ENCODE data around the gene KIAA0040. TPM values are rescaled to one million over a fixed set of nuclear protein-coding genes. Genes with fewer than 3 reads are reported as not detected.

The KIAA0040 gene
- total RNA-seq, 1 experiment from 2014 or later: 0.66 TPM

DNA sequence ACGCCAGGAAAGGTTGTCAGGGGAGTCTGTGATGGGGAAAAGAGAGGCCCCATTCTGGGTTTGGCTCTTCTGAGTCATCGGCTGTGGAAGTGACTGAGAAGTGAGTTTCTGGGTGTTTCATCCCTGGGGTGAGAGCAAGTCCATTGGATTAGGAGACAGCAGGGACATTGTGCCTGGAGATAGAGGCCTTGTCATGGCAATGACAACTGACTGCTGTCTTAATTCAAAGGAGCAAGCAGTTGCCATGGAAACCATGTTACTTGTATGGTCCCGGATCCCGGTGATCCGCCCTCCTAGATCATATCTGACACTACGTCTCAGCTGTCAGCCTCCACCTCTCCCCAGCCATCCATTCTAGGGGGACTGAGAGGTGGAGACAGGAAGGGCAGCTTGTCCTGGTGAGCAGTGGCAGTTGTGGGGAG lies 34.4 kb downstream of the KIAA0040 start:
- Histone ChIP-seq H3K27me3 (no peaks in the 10 kb centered on the region), H3K36me3 (no peaks in the 10 kb centered on the region), H3K4me3 (no peak overlapping the region), H3K9me3 (no peaks in the 10 kb centered on the region)
- DNase-seq: no peak

DNA sequence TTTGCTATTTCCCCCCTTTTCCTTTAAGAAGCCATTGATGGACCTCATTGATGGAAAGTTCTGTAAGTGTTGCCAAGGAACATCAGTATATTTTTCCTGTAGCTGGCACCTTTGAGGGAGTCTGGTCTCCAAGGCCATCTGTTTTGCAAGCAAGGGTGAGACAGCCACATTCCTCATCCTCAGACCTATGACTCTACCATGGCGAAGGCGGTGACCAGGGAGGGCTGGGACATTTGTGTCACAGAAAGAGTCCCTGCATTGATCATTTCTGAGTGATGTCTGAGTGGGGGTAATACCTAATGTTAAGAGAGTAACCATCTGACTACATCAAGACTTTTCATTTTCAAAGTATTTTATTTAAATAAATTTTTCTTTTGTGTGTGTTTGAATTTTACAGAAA lies 35.4 kb downstream of the KIAA0040 start:
- H3K27me3 ChIP-seq: peaks cover 7% of the 10 kb centered on the region; the same call in 1 of the 2 replicates
- DNase-seq: no peak

DNA sequence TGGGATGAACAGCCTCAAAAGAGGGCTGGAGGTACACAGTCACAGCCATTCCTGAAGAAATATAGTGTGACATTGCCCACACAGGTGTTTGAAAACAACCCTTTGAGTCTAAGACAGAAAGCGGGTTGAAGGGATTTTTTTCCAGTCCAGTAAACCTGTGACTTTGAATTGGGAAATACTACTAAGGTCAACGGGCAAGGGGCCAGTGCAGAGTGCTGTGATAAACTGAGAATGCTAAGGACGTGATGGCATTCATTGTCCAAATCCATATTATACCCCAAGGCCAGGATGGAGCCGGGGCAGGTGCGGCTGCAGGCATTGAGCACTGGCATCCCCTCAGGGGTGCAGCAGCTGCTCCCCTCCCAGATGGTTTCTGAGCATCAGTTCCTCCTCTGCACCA lies 36.6 kb downstream of the KIAA0040 start:
- DNase-seq: no peak
- H3K36me3 ChIP-seq: no peaks in the 10 kb centered on the region
- H3K4me3 ChIP-seq: no peak overlapping the region
- no peaks in the 10 kb centered on the region for H3K9me3 ChIP-seq
- H3K27me3 ChIP-seq: peaks cover 7% of the 10 kb centered on the region; the same call in 1 of the 2 replicates

More for the DNA sequence above, 35.4 kb downstream of the KIAA0040 start:
- Histone ChIP-seq H3K36me3 (no peaks in the 10 kb centered on the region), H3K4me3 (no peak overlapping the region), H3K9me3 (no peaks in the 10 kb centered on the region)

DNA sequence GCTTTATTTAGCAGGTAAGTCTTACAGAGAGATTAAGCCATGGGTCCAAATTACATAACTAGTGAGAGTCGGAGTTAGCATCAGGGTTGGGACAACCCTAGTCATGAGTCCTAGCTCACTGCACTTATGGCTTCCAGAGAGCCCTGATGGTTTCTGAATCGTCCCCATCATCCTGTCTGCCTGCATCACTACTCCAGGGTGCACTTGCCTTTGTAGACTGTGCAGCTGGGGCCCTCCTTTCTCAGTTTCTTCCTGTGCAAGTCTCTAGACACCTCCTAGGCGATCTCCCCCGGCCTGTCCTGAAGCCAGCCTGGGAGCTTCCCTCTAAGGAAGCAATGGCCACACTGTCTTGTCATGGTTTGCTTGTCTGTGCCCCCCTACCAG lies 37.1 kb downstream of the KIAA0040 start:
- H3K36me3 ChIP-seq: no peaks in the 10 kb centered on the region
- DNase-seq: no peak
- no peak overlapping the region for H3K4me3 ChIP-seq
- peaks cover 7% of the 10 kb centered on the region; the same call in 1 of the 2 replicates for H3K27me3 ChIP-seq
- no peaks in the 10 kb centered on the region for H3K9me3 ChIP-seq

DNA sequence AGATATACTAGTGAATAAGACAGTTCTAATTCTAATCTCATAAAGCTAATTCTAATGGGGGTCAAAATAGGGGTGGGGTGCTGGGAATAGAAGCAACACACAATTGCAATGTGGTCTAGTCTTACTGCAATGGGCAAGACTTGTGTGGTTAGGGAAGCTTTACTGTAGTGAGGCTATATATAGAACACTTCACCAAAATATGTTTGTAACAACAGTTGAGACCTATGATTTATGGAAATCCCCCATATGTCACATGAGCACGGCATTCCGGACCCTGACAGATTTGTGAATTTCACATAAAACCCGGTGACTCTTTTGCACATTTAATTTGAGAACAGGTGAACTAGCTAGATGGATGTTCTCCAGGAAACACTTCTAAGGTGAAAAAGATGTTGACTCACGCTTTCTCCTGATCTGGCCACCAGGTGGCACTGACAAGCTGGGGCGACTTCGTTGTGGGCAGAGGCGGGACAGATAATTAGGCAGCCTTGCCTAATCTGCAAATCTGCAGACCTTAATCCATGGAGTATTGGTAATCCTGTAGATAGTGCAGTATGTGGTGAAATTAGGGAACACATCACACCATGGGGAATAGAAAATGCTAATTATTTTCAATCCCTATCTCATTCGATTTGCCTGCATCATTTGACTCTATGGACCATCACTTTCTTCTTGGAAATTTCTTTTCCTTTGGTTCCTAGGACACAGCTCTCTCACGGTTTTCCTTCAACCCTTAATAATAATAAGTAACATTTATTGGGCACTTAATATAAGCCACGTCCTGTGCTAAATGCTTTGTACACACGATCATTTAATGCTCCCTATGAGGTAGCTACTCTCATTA lies 37.7 kb downstream of the KIAA0040 start:
- Histone ChIP-seq H3K4me3 (no peak overlapping the region), H3K27me3 (peaks cover 7% of the 10 kb centered on the region; the same call in 1 of the 2 replicates), H3K36me3 (no peaks in the 10 kb centered on the region), H3K9me3 (no peaks in the 10 kb centered on the region)
- DNase-seq: peak; percentile 45

DNA sequence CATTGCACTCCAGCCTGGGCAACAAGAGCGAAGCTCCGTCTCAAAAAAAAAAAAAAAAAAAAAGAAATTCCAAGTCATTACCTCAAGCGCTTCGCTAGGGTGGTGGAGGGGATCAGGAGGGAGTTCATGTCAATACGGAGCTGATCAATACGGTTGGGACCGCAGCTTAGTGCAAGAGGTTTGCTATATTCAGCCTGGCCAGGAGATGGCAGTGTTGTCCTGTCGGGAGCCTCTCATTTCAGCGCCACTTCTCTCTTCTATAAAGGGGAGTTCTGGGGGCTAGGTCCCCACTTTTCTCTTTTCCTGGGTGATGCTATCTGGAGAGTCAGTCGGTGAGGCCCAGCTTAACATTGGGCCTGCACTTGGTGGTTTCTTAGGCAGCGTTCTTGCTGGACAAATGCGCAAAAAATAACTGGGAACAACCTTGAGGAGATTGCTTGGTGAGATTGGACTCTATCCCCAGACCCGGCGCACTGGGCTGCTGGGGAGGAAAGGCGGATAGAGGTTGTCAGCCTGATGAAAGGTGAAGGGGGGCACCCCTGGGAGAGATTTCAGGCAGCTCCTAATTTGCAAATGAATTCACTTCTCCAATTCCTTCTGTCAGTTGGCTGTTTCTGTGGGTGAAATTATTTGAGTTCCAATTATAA lies 40.4 kb downstream of the KIAA0040 start:
- H3K4me3 ChIP-seq: no peak overlapping the region
- peak; percentile 18 for DNase-seq
- H3K36me3 ChIP-seq: no peaks in the 10 kb centered on the region
- peaks cover 7% of the 10 kb centered on the region; the same call in 1 of the 2 replicates for H3K27me3 ChIP-seq
- H3K9me3 ChIP-seq: no peaks in the 10 kb centered on the region

DNA sequence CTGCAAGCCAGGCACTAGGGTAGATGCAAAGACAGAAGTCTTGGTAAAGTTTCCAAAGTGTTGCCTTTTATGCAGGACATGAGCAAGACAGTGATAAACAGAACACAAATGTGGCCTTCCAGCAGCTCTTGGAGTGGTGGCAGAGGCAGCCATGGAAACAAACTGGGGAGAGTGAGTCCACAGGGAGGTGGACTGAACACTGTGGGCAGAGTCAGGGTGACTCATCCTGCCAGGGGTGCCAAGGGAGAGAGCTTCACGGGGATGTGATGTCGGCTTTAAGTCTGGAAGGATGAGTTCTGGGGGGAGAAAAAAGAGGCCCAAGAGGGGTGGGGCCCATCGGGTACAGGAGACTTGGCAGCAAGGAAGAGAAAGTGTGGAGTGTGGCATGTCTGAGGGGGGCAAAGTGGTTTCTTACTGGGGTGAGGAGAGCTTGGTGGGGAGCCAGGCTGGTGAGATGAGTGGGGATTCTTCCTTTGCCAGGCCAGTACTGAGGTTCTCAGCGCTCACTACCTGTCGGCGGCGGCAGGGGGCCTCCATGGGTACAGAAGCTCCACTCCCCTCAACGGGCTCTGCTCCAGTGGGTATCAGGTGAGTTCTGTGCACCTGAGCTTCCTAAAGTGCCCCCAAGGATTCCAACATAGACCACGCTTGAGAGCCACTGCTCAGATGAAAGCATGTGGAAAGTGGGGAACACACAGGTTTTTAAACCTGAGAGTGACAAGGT lies 41.8 kb downstream of the KIAA0040 start:
- H3K9me3 ChIP-seq: no peaks in the 10 kb centered on the region
- peaks cover 7% of the 10 kb centered on the region; the same call in 1 of the 2 replicates for H3K27me3 ChIP-seq
- peak; percentile 90 for DNase-seq
- no peaks in the 10 kb centered on the region for H3K36me3 ChIP-seq
- no peak overlapping the region for H3K4me3 ChIP-seq

DNA sequence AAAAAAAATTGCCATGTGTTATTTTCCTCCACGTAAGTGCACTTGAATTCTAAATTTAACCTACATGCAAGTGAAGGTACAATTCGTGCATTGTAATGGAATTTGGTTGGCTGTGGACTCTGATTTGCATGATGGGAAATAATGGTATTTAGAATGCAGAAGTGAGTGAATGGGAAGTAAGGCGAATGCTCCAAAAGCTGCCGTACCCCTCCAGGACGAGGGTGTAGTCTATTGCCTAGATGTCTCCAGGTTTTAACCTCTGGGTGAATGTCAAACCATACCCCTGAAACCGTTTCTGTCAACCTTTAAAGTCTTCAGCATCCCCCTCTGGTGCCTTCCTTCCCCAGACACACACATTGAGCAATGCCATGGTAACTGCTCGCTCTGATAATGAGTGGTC lies 44.5 kb downstream of the KIAA0040 start:
- no peak overlapping the region for H3K4me3 ChIP-seq
- H3K9me3 ChIP-seq: no peaks in the 10 kb centered on the region
- no peak for DNase-seq
- peaks cover 7% of the 10 kb centered on the region; the same call in 1 of the 2 replicates for H3K27me3 ChIP-seq
- H3K36me3 ChIP-seq: no peaks in the 10 kb centered on the region

DNA sequence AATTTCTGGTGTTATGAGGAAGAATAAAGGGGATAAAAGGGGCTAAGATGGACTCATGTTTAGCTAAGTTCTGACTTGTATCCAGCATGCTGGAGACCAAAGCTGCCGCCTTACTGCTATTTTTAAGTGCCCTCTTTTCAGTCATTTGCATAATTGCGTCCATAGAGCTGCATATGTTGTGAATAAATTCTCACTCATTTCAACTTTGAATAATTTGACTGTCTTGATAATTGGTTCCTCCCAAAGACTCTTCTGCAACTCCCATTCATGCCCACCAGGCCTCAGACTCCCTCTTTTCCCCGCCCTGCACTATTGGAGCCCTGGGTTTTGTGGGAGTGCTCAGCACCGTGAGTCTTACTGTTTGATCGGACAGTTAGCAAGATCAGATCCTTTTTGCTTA lies 45.0 kb downstream of the KIAA0040 start:
- DNase-seq: no peak
- Histone ChIP-seq H3K9me3 (no peaks in the 10 kb centered on the region), H3K27me3 (peaks cover 2% of the 10 kb centered on the region; the same call in 1 of the 2 replicates), H3K4me3 (no peak overlapping the region), H3K36me3 (no peaks in the 10 kb centered on the region)

DNA sequence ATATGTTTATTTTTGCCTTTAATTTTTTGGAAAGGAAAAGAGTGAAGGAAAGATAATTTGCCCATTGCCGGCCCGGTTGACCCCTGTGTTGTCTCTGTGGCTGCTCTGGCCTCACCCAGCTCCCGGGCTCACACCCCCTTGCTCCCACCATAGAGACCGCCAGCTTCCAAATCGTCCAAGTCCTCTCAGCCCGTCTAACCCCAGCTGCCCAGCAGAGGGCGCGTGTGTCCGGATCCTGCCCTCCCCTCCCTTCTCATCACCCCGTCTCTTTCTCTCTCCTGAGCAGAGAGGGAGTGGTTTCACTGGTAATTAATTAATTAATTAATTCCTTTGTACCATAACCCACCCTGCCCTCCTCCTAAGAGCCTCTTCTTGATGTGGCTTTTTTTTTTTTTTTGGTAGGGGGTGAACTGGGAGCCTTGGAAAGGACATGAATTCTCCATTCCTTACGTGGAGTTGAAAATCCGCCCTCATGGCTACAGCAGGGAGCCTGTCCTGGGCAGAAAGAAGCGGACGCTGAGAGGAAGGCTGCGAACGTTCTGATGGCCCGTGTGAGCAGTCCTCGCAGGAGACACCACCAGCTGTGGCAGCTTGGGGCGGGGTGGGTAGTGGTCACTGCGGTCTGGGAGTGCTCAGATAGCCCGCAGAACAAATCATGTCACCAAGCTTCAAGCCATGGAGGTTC lies 45.9 kb downstream of the KIAA0040 start:
- H3K36me3 ChIP-seq: no peaks in the 10 kb centered on the region
- no peaks in the 10 kb centered on the region for H3K9me3 ChIP-seq
- H3K27me3 ChIP-seq: no peaks in the 10 kb centered on the region
- peak; percentile 64 for DNase-seq
- H3K4me3 ChIP-seq: no peak overlapping the region

DNA sequence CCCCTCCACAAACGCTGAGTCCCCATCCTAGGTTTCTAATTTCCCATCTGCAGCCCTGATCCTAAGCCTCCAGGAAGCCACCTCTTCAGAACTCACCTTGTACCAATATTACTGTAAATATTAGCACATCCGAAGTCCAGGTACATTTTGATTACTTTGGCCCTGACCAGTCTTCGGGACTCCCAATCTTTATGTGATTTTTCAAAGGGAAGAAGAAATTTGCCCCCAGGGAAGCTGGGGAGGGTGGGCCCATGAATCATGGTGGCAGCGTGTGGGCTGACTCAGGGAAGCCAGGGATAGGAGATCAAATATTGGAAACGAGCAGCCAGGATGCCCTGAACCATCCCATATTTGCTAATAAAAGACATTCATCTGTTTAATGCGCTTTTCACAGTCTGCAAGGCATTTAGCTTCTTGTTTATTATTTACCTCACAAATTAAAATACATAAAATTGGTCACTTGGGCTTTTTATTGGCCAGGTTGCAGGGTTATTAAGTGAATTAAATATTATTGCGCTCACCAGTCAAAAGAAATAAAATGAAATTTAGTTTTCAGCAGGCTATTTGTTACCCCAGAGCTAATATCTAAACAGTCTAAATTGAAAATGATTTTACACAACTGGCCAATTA lies 46.6 kb downstream of the KIAA0040 start:
- Histone ChIP-seq H3K27me3 (no peaks in the 10 kb centered on the region), H3K36me3 (no peaks in the 10 kb centered on the region), H3K4me3 (no peak overlapping the region), H3K9me3 (no peaks in the 10 kb centered on the region)
- DNase-seq: no peak

DNA sequence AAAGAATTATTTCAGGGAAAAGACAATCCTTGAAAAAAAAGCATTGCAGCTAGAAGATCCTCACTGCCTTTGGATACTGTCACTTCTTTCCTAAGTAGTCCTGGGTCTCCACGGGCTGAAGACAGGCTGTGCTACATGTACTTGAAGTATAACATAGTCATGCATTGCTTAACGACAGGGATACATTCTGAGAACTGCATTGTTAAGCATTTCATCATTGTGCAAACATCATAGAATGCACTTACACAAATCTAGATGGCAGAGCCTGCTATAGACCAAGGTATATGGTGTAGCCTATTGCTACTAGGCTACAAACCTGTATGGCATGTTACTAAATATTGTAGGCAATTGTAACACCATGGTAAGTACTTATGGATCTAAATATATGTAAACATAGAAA lies 54.0 kb downstream of the KIAA0040 start:
- no peaks in the 10 kb centered on the region for H3K9me3 ChIP-seq

DNA sequence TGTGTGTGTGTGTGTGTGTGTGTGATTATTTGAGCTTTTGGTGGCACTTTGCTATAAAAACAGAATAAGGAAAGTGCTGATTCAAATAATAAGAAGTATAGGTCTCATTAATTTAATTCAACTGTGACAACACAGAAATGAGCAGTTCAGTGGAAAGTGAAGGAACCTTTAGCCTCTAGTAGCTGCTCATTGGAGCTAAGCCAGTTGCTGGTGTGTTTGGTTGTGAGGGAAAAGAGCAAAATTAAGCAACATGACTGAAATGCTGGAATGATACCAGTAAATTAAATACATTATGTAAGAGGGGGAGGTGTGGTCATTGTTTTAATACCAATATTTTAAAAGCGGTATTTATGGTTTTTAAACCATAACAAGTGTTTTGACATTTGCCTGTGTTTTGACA lies 55.2 kb downstream of the KIAA0040 start:
- H3K4me3 ChIP-seq: no peak overlapping the region
- H3K27me3 ChIP-seq: no peaks in the 10 kb centered on the region
- DNase-seq: no peak
- H3K9me3 ChIP-seq: no peaks in the 10 kb centered on the region
- no peaks in the 10 kb centered on the region for H3K36me3 ChIP-seq

More for the DNA sequence above, 54.0 kb downstream of the KIAA0040 start:
- Histone ChIP-seq H3K27me3 (no peaks in the 10 kb centered on the region), H3K36me3 (no peaks in the 10 kb centered on the region), H3K4me3 (no peak overlapping the region)
- DNase-seq: no peak

DNA sequence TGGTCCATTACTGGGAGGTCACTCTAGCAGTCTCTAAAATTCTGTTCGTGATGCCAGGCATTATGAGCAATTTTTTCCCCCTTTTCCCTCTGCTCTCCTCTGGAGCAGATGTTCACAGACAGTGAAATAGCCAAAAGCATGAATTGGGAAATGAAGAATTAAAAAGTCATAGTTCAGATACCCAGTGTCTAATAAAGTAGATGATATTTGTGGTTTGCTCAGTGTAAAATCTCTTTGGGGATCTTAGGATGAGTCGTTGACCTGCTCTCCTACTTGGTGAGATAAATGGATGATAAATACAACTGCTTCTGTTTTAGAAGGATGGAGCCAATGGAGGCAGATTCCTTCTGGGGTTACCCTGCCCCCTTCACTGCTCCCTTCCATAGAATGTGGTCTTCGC lies 56.3 kb downstream of the KIAA0040 start:
- H3K4me3 ChIP-seq: no peak overlapping the region
- H3K9me3 ChIP-seq: no peaks in the 10 kb centered on the region
- H3K27me3 ChIP-seq: no peaks in the 10 kb centered on the region
- no peaks in the 10 kb centered on the region for H3K36me3 ChIP-seq
- no peak for DNase-seq

DNA sequence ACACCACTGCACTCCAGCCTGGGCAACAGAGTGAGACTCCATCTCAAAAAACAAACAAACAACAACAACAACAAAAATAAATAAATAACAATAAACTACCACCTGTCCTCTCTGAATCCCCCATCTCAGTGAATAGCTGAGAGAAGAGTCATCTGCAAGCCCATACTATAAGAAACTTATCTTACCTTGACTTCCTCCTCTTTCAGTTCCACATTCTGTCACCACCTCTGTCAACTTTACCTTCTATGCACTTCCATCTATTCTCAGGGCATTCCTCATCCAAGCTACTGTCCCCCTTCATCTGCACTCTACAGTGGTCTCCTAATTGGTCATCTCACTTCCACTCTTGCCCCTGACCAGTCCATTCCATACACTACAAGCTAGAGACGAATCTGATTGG lies 58.1 kb downstream of the KIAA0040 start:
- H3K36me3 ChIP-seq: no peaks in the 10 kb centered on the region
- DNase-seq: no peak
- no peaks in the 10 kb centered on the region for H3K27me3 ChIP-seq
- no peaks in the 10 kb centered on the region for H3K9me3 ChIP-seq
- no peak overlapping the region for H3K4me3 ChIP-seq
